HCT116 (cell line): ENCODE measurements around the gene CLEC11A. TPM values are rescaled to one million over a fixed set of nuclear protein-coding genes. Genes with fewer than 3 reads are reported as not detected.
"Not testable (repeated sequence)": the region's sequence is repeated elsewhere in the genome, so short reads cannot be mapped to it uniquely, and the experiment has no call there.

Experiments used
- ATAC-seq: fragments of 200-7000 bp; cut with Tn5 transposase; 2 replicates; pipeline ENCODE4 v1.9.1; 2020; ENCODE audit warnings: mild to moderate bottlenecking, moderate library complexity
- BruUV-seq: library from RNA; stranded (reverse); fragments of 400-500 nt; replicated peaks from 2 replicates; lab custom pipeline; 2021; lab: Mats Ljungman, UMichigan
- CTCF ChIA-PET: fragments of 300-600 bp; sonication (Branson Sonifier 250); formaldehyde crosslinking; loops from one replicate; lab custom pipeline; 2021; ENCODE audit warnings: antibody characterized with exemption; lab: Charles Lee
- POLR2A ChIA-PET: fragments of 300-600, 350-600 bp; sonication (Branson Sonifier 250); formaldehyde crosslinking; loops from one replicate; lab custom pipeline; 2021; ENCODE audit warnings: antibody characterized with exemption; lab: Charles Lee
- RAD21 ChIA-PET, 2 experiments: fragments of 300-600 bp; sonication (Branson Sonifier 250); formaldehyde crosslinking; loops; one replicate each; lab custom pipeline; 2023; ENCODE audit warnings: low total read pairs in 2 of 2; ENCODE audit not compliant: uncharacterized antibody in 2 of 2, unreplicated experiment in 2 of 2, low non-redundant PET in 1 of 2; lab: Charles Lee
- DNase-seq: peaks from one replicate; pipeline ENCODE4 v3.0.0-alpha.2; 2010; ENCODE audit warnings: low read depth, low spot score
- H2AFZ ChIP-seq: fragments of 200-600 bp; shearing (Covaris generic), sonication (generic); 2 replicates; pipeline ENCODE4 v1.6.1; 2017; ENCODE audit warnings: low read depth, mixed run types, mixed read lengths, antibody characterized with exemption, low read length; ENCODE audit not compliant: poor library complexity, severe bottlenecking
- H3K27ac ChIP-seq: 2 replicates; pipeline ENCODE4 v1.5.1; 2012; ENCODE audit warnings: low read depth, low read length
- H3K27me3 ChIP-seq: fragments of 200-600 bp; sonication (generic); 2 replicates; pipeline ENCODE4 v1.6.1; 2016; ENCODE audit warnings: mixed run types, low read length, mixed read lengths; ENCODE audit not compliant: insufficient read depth
- H3K36me3 ChIP-seq, 2 experiments: fragments of 200-500 bp in 1 of 2; fragments of 200-600 bp in 1 of 2; sonication (Bioruptor generic) in 1 of 2; sonication (generic) in 1 of 2; 2 replicates each; pipeline versions ENCODE4 v1.5.1 to v1.6.1; 2014 to 2016; ENCODE audit warnings: low read length in 2 of 2, inconsistent platforms in 1 of 2, mixed read lengths in 1 of 2, mixed run types in 1 of 2; ENCODE audit not compliant: insufficient read depth in 2 of 2, control insufficient read depth in 1 of 2
- H3K4me1 ChIP-seq, 2 experiments: fragments of 200-600 bp in 1 of 2; sonication (generic) in 1 of 2; 2 replicates each; pipeline versions ENCODE4 v1.5.1 to v1.6.1; 2012 to 2017; ENCODE audit warnings: low read length in 2 of 2, inconsistent platforms in 1 of 2, mild to moderate bottlenecking in 1 of 2, mixed read lengths in 1 of 2, mixed run types in 1 of 2, moderate library complexity in 1 of 2; ENCODE audit not compliant: insufficient read depth in 2 of 2, control insufficient read depth in 1 of 2
- H3K4me2 ChIP-seq: fragments of 200-600 bp; sonication (generic); 2 replicates; pipeline ENCODE4 v1.6.1; 2017; ENCODE audit warnings: mixed run types, low read length, mixed read lengths
- H3K4me3 ChIP-seq, 2 experiments: fragments of 200-600 bp in 1 of 2; sonication (generic) in 1 of 2; replicated peaks in 1 of 2; 2 replicates each; pipeline ENCODE4 v1.5.1; 2011 to 2016; ENCODE audit warnings: low read length in 2 of 2, control low read depth in 1 of 2, low read depth in 1 of 2, mild to moderate bottlenecking in 1 of 2, mixed read lengths in 1 of 2, mixed run types in 1 of 2
- H3K79me2 ChIP-seq: fragments of 200-600 bp; sonication (generic); 2 replicates; pipeline ENCODE4 v1.6.1; 2017; ENCODE audit warnings: mild to moderate bottlenecking, mixed run types, low read length, moderate library complexity, mixed read lengths; ENCODE audit not compliant: insufficient read depth
- H3K9ac ChIP-seq: fragments of 200-600 bp; sonication (generic); 2 replicates; pipeline ENCODE4 v1.6.1; 2016; ENCODE audit warnings: low read length, mixed read lengths
- H3K9me2 ChIP-seq: fragments of 200-600 bp; sonication (generic), shearing (Covaris generic); 2 replicates; pipeline ENCODE4 v1.6.1; 2017; ENCODE audit warnings: mixed run types, mild to moderate bottlenecking, moderate library complexity; ENCODE audit not compliant: insufficient read depth
- H3K9me3 ChIP-seq, 2 experiments: fragments of 200-500 bp in 1 of 2; fragments of 200-600 bp in 1 of 2; sonication (Bioruptor generic) in 1 of 2; sonication (generic) in 1 of 2; 2 replicates each; pipeline ENCODE4 v1.6.1; 2014 to 2017; ENCODE audit warnings: low read length in 2 of 2, mixed read lengths in 2 of 2, inconsistent platforms in 1 of 2, low read depth in 1 of 2, mild to moderate bottlenecking in 1 of 2, mixed run types in 1 of 2, moderate library complexity in 1 of 2; ENCODE audit not compliant: control insufficient read depth in 1 of 2, insufficient read depth in 1 of 2
- H4K20me1 ChIP-seq: fragments of 200-600 bp; sonication (generic), shearing (Covaris generic); 2 replicates; pipeline ENCODE4 v1.6.1; 2017; ENCODE audit warnings: mixed run types, mild to moderate bottlenecking, moderate library complexity; ENCODE audit not compliant: insufficient read depth
- CBX3 ChIP-seq: IDR thresholded peaks from 2 replicates; pipeline ENCODE4 v1.6.1; 2012; ENCODE audit warnings: low read depth
- CEBPB ChIP-seq: IDR thresholded peaks from 2 replicates; pipeline ENCODE4 v1.6.1; 2012; ENCODE audit warnings: low read depth
- ELF1 ChIP-seq: IDR thresholded peaks from 2 replicates; pipeline ENCODE4 v1.6.1; 2012; ENCODE audit warnings: low read depth, borderline replicate concordance
- EZH2 ChIP-seq: fragments of 200-600 bp; sonication (generic); IDR thresholded peaks from 2 replicates; pipeline ENCODE4 v1.6.1; 2017; ENCODE audit warnings: antibody characterized with exemption, mixed run types
- EZH2phosphoT487 ChIP-seq: fragments of 200-600 bp; IDR thresholded peaks from 2 replicates; pipeline ENCODE4 v1.6.1; 2018; ENCODE audit warnings: antibody characterized with exemption, borderline replicate concordance
- POLR2A ChIP-seq: IDR thresholded peaks from 2 replicates; pipeline ENCODE4 v1.7.0; 2011; ENCODE audit warnings: borderline replicate concordance; ENCODE audit not compliant: insufficient read depth, insufficient read length; ENCODE audit errors: extremely low read depth
- RAD21 ChIP-seq: IDR thresholded peaks from 2 replicates; pipeline ENCODE4 v1.6.1; 2012; ENCODE audit warnings: low read depth, mild to moderate bottlenecking
- SIN3A ChIP-seq: IDR thresholded peaks from 2 replicates; pipeline ENCODE4 v1.6.1; 2012; ENCODE audit warnings: low read depth
- SP1 ChIP-seq: IDR thresholded peaks from 2 replicates; pipeline ENCODE4 v1.6.1; 2012; ENCODE audit warnings: low read depth
- SRF ChIP-seq: IDR thresholded peaks from 2 replicates; pipeline ENCODE4 v1.6.1; 2012; ENCODE audit warnings: low read depth
- TCF7L2 ChIP-seq: IDR thresholded peaks from 2 replicates; pipeline ENCODE4 v1.7.0; 2011; ENCODE audit warnings: borderline replicate concordance, inconsistent platforms; ENCODE audit not compliant: insufficient read depth, insufficient read length; ENCODE audit errors: extremely low read depth
- YY1 ChIP-seq: IDR thresholded peaks from 2 replicates; pipeline ENCODE4 v1.6.1; 2011; ENCODE audit warnings: low read length, low read depth, moderate library complexity, mild to moderate bottlenecking; ENCODE audit not compliant: insufficient replicate concordance; ENCODE audit errors: extremely low read depth
- ZFX ChIP-seq: fragments of 450-650 bp; IDR thresholded peaks from 2 replicates; pipeline ENCODE4 v1.6.1; 2017
- ZNF274 ChIP-seq: fragments of 200-500 bp; sonication (Bioruptor generic); IDR thresholded peaks from 2 replicates; pipeline ENCODE4 v1.6.1; 2014; ENCODE audit warnings: mild to moderate bottlenecking, low read depth, low read length, inconsistent platforms
- intact Hi-C: fragments of 100-400 bp; cut with micrococcal nuclease; formaldehyde crosslinking; loops from 2 replicates; pipeline ENCODE4 v1.10.0; 2022
- total RNA-seq: library from RNA; stranded (reverse); gene quantifications from one replicate; pipeline ENCODE4 v1.2.1, GENCODE V29; 2021; ENCODE audit not compliant: unreplicated experiment
- TF ChIP-seq, protein P1 (sequence below): IDR thresholded peaks from 2 replicates; pipeline ENCODE4 v1.6.1; 2012; ENCODE audit warnings: low read depth

The CLEC11A gene
- total RNA-seq, 1 experiment from 2014 or later = 7.1 TPM

DNA sequence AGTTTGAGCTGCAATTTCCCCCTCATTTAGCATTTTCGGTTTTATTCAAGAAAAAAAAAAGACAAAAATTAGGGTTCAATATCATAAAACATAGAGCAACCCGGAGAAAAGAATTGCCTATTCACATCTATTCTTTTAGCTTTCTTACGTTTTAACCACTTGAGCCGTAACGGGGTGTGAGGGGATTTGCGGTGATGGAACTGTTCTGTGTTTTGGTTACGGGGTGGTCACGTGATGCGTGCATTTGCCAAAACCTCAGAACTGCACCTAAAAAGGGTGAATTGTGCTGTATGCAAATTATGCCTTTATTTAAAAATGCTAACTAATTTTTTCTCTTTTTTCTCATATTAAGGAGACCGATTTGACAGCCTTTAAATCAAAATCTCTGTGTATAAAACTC lies 22.1 kb downstream of the CLEC11A start:
- BruUV-seq = no TSS peak
- no peaks in the 10 kb centered on the region for H3K27me3 ChIP-seq
- H4K20me1 ChIP-seq = no peaks in the 10 kb centered on the region
- no peak overlapping the region for H3K4me2 ChIP-seq
- no peak for DNase-seq
- H3K79me2 ChIP-seq = no peaks in the 10 kb centered on the region
- no peak overlapping the region for H3K27ac ChIP-seq
- no peaks in the 10 kb centered on the region for H3K4me1 ChIP-seq
- no peak for TF ChIP-seq RAD21
- TF ChIP-seq ZNF274 = no peak
- no peak for TF ChIP-seq EZH2
- no peak for TF ChIP-seq TCF7L2
- TF ChIP-seq POLR2A = no peak
- TF ChIP-seq CEBPB = no peak
- TF ChIP-seq, protein P1, sequence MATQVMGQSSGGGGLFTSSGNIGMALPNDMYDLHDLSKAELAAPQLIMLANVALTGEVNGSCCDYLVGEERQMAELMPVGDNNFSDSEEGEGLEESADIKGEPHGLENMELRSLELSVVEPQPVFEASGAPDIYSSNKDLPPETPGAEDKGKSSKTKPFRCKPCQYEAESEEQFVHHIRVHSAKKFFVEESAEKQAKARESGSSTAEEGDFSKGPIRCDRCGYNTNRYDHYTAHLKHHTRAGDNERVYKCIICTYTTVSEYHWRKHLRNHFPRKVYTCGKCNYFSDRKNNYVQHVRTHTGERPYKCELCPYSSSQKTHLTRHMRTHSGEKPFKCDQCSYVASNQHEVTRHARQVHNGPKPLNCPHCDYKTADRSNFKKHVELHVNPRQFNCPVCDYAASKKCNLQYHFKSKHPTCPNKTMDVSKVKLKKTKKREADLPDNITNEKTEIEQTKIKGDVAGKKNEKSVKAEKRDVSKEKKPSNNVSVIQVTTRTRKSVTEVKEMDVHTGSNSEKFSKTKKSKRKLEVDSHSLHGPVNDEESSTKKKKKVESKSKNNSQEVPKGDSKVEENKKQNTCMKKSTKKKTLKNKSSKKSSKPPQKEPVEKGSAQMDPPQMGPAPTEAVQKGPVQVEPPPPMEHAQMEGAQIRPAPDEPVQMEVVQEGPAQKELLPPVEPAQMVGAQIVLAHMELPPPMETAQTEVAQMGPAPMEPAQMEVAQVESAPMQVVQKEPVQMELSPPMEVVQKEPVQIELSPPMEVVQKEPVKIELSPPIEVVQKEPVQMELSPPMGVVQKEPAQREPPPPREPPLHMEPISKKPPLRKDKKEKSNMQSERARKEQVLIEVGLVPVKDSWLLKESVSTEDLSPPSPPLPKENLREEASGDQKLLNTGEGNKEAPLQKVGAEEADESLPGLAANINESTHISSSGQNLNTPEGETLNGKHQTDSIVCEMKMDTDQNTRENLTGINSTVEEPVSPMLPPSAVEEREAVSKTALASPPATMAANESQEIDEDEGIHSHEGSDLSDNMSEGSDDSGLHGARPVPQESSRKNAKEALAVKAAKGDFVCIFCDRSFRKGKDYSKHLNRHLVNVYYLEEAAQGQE = no peak
- TF ChIP-seq SIN3A = no peak
- no peak for TF ChIP-seq SRF
- TF ChIP-seq YY1 = no peak
- TF ChIP-seq CBX3 = no peak
- no peak for TF ChIP-seq ZFX
- no peak for TF ChIP-seq SP1
- TF ChIP-seq ELF1 = no peak
- TF ChIP-seq EZH2phosphoT487 = no peak
- TF ChIP-seq, all 23 proteins: peak for 0
- ChIA-PET CTCF (no interaction called here), RAD21 (no interaction called here), POLR2A (no interaction called here)
- Histone ChIP-seq H3K36me3 (no peaks in the 10 kb centered on the region), H2AFZ (no peak overlapping the region), H3K4me3 (no peak overlapping the region), H3K9me3 (no peaks in the 10 kb centered on the region), H3K9me2 (no peaks in the 10 kb centered on the region), H3K9ac (no peak overlapping the region)
- intact Hi-C loops = no loop called here
- no peak for ATAC-seq

- H3K27ac ChIP-seq, POLR2A ChIA-PET, intact Hi-C loops, H2AFZ ChIP-seq, H4K20me1 ChIP-seq, H3K4me3 ChIP-seq, H3K9me2 ChIP-seq, H3K9me3 ChIP-seq, CTCF ChIA-PET, H3K36me3 ChIP-seq, H3K4me1 ChIP-seq, H3K9ac ChIP-seq, H3K4me2 ChIP-seq, RAD21 ChIA-PET, DNase-seq, BruUV-seq, ATAC-seq, H3K27me3 ChIP-seq, H3K79me2 ChIP-seq: not testable (repeated sequence)
Observed at GRCh38 chr19:50747141-50747540, 24.0 kb downstream of the CLEC11A start.
